GM23338 (cell line): ENCODE data around the gene TTLL13. TPM values are rescaled to one million over a fixed set of nuclear protein-coding genes. Genes with fewer than 3 reads are reported as not detected.

Experiments
- ATAC-seq: fragments of 200-7000 bp; cut with Tn5 transposase; 3 replicates; pipeline ENCODE4 v1.9.1; 2020
- DNase-seq: peaks from one replicate; pipeline ENCODE4 v3.0.0-alpha.2; 2015; ENCODE audit warnings: low spot score
- H2AFZ ChIP-seq: fragments of 200-600 bp; sonication (generic); 2 replicates; pipeline ENCODE4 v1.8.0; 2016; ENCODE audit warnings: antibody characterized with exemption, mild to moderate bottlenecking, moderate library complexity
- H3F3A ChIP-seq: fragments of 200-600 bp; sonication (generic); replicated peaks from 2 replicates; pipeline ENCODE4 v1.8.0; 2017; ENCODE audit warnings: antibody characterized with exemption, mixed run types, low read depth
- H3K27ac ChIP-seq: fragments of 200-600 bp; sonication (generic); 2 replicates; pipeline ENCODE4 v1.6.1; 2016; ENCODE audit warnings: low read depth
- H3K27me3 ChIP-seq: fragments of 200-600 bp; sonication (generic); 2 replicates; pipeline ENCODE4 v1.8.0; 2016; ENCODE audit warnings: mild to moderate bottlenecking, mixed run types, moderate library complexity; ENCODE audit not compliant: insufficient read depth
- H3K36me3 ChIP-seq: fragments of 200-600 bp; sonication (generic); 2 replicates; pipeline ENCODE4 v1.8.0; 2016; ENCODE audit warnings: mild to moderate bottlenecking; ENCODE audit not compliant: insufficient read depth
- H3K4me1 ChIP-seq: fragments of 200-600 bp; sonication (generic); 2 replicates; pipeline ENCODE4 v1.8.0; 2016; ENCODE audit warnings: mild to moderate bottlenecking, moderate library complexity; ENCODE audit not compliant: insufficient read depth
- H3K4me2 ChIP-seq: fragments of 200-600 bp; sonication (generic); 2 replicates; pipeline ENCODE4 v1.7.1; 2017; ENCODE audit warnings: mixed run types
- H3K4me3 ChIP-seq: fragments of 200-600 bp; sonication (generic); 2 replicates; pipeline ENCODE4 v1.6.1; 2016; ENCODE audit warnings: mixed run types
- H3K79me2 ChIP-seq: fragments of 200-600 bp; sonication (generic); replicated peaks from 2 replicates; pipeline ENCODE4 v1.8.0; 2017; ENCODE audit warnings: mild to moderate bottlenecking; ENCODE audit not compliant: insufficient read depth
- H3K9me2 ChIP-seq: fragments of 200-600 bp; sonication (generic); 2 replicates; pipeline ENCODE4 v1.8.0; 2017; ENCODE audit not compliant: insufficient read depth
- H4K20me1 ChIP-seq: fragments of 200-600 bp; sonication (generic); replicated peaks from 2 replicates; pipeline ENCODE4 v1.8.0; 2017; ENCODE audit warnings: mild to moderate bottlenecking; ENCODE audit not compliant: insufficient read depth
- H3K27ac Mint-ChIP-seq: 2 replicates; pipeline ENCODE4 v1.8.0; 2020; ENCODE audit warnings: inconsistent platforms, mild to moderate bottlenecking, moderate library complexity, mixed read lengths
- H3K27me3 Mint-ChIP-seq: 3 replicates; pipeline ENCODE4 v1.8.0; 2022; ENCODE audit warnings: low read depth, mild to moderate bottlenecking, moderate library complexity, mixed read lengths, inconsistent platforms; ENCODE audit not compliant: insufficient read depth, poor library complexity
- H3K36me3 Mint-ChIP-seq: 3 replicates; pipeline ENCODE4 v1.8.0; 2021; ENCODE audit warnings: low read depth, mild to moderate bottlenecking, inconsistent platforms, moderate library complexity, mixed read lengths
- H3K4me1 Mint-ChIP-seq: 3 replicates; pipeline ENCODE4 v1.8.0; 2020; ENCODE audit warnings: mild to moderate bottlenecking, inconsistent platforms, mixed read lengths
- H3K4me3 Mint-ChIP-seq: 3 replicates; pipeline ENCODE4 v1.8.0; 2021; ENCODE audit warnings: moderate library complexity, mild to moderate bottlenecking, inconsistent platforms, mixed read lengths
- H3K9me3 Mint-ChIP-seq: 3 replicates; pipeline ENCODE4 v1.8.0; 2020; ENCODE audit warnings: moderate library complexity, mild to moderate bottlenecking, inconsistent platforms, mixed read lengths
- CREB1 ChIP-seq: fragments of 250-450 bp; sonication (Bioruptor Pico); IDR thresholded peaks from 2 replicates; pipeline ENCODE4 v1.5.0; 2020; ENCODE audit warnings: low read depth, mild to moderate bottlenecking, moderate library complexity
- NANOG ChIP-seq: IDR thresholded peaks from 2 replicates; pipeline ENCODE4 v1.6.1; 2016; ENCODE audit warnings: antibody characterized with exemption, borderline replicate concordance
- ZNF114 ChIP-seq: fragments of 250-450 bp; sonication (Bioruptor Pico); IDR thresholded peaks from 2 replicates; pipeline ENCODE4 v1.5.0; 2020; ENCODE audit warnings: mild to moderate bottlenecking, moderate library complexity
- ZNF331 ChIP-seq: fragments of 250-450 bp; sonication (Bioruptor Pico); IDR thresholded peaks from 2 replicates; pipeline ENCODE4 v1.5.0; 2020; ENCODE audit warnings: low read depth, mild to moderate bottlenecking, moderate library complexity
- ZNF462 ChIP-seq: fragments of 250-450 bp; sonication (Bioruptor Pico); IDR thresholded peaks from 2 replicates; pipeline ENCODE4 v1.5.0; 2020; ENCODE audit warnings: mild to moderate bottlenecking, moderate library complexity
- polyA plus RNA-seq: library from polyadenylated mRNA; unstranded; fragments of >200 nt; fragmentation: Nextera tagmentation; extraction: Ambion mirVana; gene quantifications from 2 replicates; pipeline ENCODE4 v1.2.1, GENCODE V29; 2016
- total RNA-seq: library from RNA; depleted of rRNA; stranded (reverse); fragments of >200 nt; shearing (Covaris generic); gene quantifications from 2 replicates; pipeline ENCODE4 v1.2.3, GENCODE V29; 2014
- TF ChIP-seq, protein P1 (sequence below): IDR thresholded peaks from one replicate; pipeline ENCODE4 v1.6.1; 2018; ENCODE audit warnings: antibody characterized with exemption; ENCODE audit not compliant: unreplicated experiment

TTLL13 gene
- total and polyA plus RNA-seq, 2 experiments from 2014 or later, result not detected

- no peaks in the 10 kb centered on the region for H3K9me3 Mint-ChIP-seq
- peaks cover 16% of the 10 kb centered on the region for H3K4me1 Mint-ChIP-seq
- Histone ChIP-seq H3K27ac (no peak overlapping the region), H3K79me2 (peaks cover 46% of the 10 kb centered on the region), H3K27me3 (no peaks in the 10 kb centered on the region), H3K9me2 (no peaks in the 10 kb centered on the region), H4K20me1 (peaks cover 21% of the 10 kb centered on the region), H3K36me3 (no peaks in the 10 kb centered on the region), H3F3A (no peaks in the 10 kb centered on the region), H2AFZ (no peak overlapping the region), H3K4me3 (no peak overlapping the region), H3K4me1 (peaks cover 5% of the 10 kb centered on the region; the same call in 1 of the 2 replicates), H3K4me2 (no peak overlapping the region)
- no peak overlapping the region for H3K4me3 Mint-ChIP-seq
- H3K27me3 Mint-ChIP-seq, result peaks cover 15% of the 10 kb centered on the region
- peaks cover 11% of the 10 kb centered on the region; the same call in 2 of the 3 replicates for H3K36me3 Mint-ChIP-seq
- no peak overlapping the region for H3K27ac Mint-ChIP-seq
- ATAC-seq (no peak), DNase-seq (no peak)
- TF ChIP-seq, protein P1, sequence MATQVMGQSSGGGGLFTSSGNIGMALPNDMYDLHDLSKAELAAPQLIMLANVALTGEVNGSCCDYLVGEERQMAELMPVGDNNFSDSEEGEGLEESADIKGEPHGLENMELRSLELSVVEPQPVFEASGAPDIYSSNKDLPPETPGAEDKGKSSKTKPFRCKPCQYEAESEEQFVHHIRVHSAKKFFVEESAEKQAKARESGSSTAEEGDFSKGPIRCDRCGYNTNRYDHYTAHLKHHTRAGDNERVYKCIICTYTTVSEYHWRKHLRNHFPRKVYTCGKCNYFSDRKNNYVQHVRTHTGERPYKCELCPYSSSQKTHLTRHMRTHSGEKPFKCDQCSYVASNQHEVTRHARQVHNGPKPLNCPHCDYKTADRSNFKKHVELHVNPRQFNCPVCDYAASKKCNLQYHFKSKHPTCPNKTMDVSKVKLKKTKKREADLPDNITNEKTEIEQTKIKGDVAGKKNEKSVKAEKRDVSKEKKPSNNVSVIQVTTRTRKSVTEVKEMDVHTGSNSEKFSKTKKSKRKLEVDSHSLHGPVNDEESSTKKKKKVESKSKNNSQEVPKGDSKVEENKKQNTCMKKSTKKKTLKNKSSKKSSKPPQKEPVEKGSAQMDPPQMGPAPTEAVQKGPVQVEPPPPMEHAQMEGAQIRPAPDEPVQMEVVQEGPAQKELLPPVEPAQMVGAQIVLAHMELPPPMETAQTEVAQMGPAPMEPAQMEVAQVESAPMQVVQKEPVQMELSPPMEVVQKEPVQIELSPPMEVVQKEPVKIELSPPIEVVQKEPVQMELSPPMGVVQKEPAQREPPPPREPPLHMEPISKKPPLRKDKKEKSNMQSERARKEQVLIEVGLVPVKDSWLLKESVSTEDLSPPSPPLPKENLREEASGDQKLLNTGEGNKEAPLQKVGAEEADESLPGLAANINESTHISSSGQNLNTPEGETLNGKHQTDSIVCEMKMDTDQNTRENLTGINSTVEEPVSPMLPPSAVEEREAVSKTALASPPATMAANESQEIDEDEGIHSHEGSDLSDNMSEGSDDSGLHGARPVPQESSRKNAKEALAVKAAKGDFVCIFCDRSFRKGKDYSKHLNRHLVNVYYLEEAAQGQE, result no peak
- TF ChIP-seq CREB1 (CRISPR knock-in tag) (no peak), ZNF462 (no peak), NANOG (no peak), ZNF331 (no peak), ZNF114 (CRISPR knock-in tag) (no peak)
These were observed 42.1 kb upstream of the TTLL13 start for GRCh38 chr15:90207252-90207651.
